ENCODE data around the gene MACROD2. TPM values are rescaled to one million over a fixed set of nuclear protein-coding genes. Genes with fewer than 3 reads are reported as not detected.

The MACROD2 gene
- total RNA-seq, 4 donors from 2014 or later = 2.1 to 28.1 (median 12.6) TPM

- Histone ChIP-seq H3K4me1 (no peaks in the 10 kb centered on the region), H3K27ac (no peak overlapping the region)
- TF ChIP-seq POLR2A (IDR thresholded peaks at IDR 0.05) = no peak
- TF ChIP-seq, protein P1, sequence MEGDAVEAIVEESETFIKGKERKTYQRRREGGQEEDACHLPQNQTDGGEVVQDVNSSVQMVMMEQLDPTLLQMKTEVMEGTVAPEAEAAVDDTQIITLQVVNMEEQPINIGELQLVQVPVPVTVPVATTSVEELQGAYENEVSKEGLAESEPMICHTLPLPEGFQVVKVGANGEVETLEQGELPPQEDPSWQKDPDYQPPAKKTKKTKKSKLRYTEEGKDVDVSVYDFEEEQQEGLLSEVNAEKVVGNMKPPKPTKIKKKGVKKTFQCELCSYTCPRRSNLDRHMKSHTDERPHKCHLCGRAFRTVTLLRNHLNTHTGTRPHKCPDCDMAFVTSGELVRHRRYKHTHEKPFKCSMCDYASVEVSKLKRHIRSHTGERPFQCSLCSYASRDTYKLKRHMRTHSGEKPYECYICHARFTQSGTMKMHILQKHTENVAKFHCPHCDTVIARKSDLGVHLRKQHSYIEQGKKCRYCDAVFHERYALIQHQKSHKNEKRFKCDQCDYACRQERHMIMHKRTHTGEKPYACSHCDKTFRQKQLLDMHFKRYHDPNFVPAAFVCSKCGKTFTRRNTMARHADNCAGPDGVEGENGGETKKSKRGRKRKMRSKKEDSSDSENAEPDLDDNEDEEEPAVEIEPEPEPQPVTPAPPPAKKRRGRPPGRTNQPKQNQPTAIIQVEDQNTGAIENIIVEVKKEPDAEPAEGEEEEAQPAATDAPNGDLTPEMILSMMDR (IDR thresholded peaks at IDR 0.05) = no peak
Observed at GRCh38 chr20:14673164-14673563, 677.8 kb downstream of the MACROD2 start.

DNA sequence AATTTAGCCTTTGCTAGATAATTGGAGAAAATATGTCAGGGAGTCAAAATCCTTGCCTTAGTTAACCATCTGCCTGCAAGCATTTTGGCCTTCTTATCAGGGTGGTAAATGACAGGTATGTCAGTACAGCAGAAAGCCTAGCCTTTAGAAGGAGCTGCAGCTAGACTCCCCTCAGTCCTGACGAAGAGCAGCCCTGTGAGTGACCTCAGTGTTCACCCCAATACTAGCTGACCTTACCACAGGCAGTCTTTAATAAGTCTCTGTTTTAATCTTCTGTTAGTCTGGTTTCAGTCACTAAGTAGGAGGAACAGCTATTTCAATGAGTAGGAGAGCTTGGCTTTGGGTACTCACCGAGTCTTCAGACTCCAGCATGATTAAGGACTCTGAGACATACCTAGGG is 682.1 kb downstream of the MACROD2 start:
- DNase-seq = no peak
- Histone ChIP-seq H3K4me1 (no peaks in the 10 kb centered on the region), H3K9me3 (no peaks in the 10 kb centered on the region), H3K4me3 (no peak overlapping the region), H3K36me3 (no peaks in the 10 kb centered on the region), H3K27me3 (no peaks in the 10 kb centered on the region), H3K27ac (no peak overlapping the region)
- TF ChIP-seq POLR2A (IDR thresholded peaks at IDR 0.05) = no peak
- TF ChIP-seq, protein P1 (IDR thresholded peaks at IDR 0.05) = no peak
- intact Hi-C loops (cut with DNase I; ENCODE audit: low total_unique reads) = no loop called here

More at GRCh38 chr20:14673164-14673563, 677.8 kb downstream of the MACROD2 start:
- Histone ChIP-seq H3K36me3 (no peaks in the 10 kb centered on the region), H3K9me3 (no peaks in the 10 kb centered on the region), H3K27me3 (no peaks in the 10 kb centered on the region), H3K4me3 (no peak overlapping the region)
- intact Hi-C loops (cut with DNase I; ENCODE audit: low total_unique reads) = no loop called here
- DNase-seq = no peak

DNA sequence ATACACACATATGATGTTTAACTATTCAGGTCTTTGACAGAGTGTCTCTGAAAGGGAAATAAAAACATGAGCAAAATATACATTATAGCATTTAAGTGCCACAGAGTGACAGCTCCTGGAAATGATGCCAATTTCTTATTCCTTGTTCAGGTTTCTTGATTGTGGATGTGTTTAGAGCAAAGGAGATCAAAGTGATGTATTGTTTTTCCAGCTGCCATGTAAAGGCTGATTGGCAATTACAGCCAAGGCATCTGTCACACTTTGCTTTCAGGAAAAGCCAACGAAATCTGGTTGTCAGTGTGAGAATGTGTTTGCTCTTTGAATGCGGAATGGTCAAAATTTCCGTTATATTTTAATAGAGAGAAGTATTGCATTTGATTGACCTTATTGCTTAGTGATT is 689.9 kb downstream of the MACROD2 start:
- no peaks in the 10 kb centered on the region for H3K27me3 ChIP-seq
- H3K9me3 ChIP-seq = no peaks in the 10 kb centered on the region
- DNase-seq = no peak
- TF ChIP-seq POLR2A (IDR thresholded peaks at IDR 0.05) = no peak
- TF ChIP-seq, protein P1 (IDR thresholded peaks at IDR 0.05) = no peak
- no peak overlapping the region for H3K27ac ChIP-seq
- no peaks in the 10 kb centered on the region for H3K36me3 ChIP-seq
- intact Hi-C loops (cut with DNase I; ENCODE audit: low total_unique reads) = no loop called here
- no peaks in the 10 kb centered on the region for H3K4me1 ChIP-seq
- H3K4me3 ChIP-seq = no peak overlapping the region

DNA sequence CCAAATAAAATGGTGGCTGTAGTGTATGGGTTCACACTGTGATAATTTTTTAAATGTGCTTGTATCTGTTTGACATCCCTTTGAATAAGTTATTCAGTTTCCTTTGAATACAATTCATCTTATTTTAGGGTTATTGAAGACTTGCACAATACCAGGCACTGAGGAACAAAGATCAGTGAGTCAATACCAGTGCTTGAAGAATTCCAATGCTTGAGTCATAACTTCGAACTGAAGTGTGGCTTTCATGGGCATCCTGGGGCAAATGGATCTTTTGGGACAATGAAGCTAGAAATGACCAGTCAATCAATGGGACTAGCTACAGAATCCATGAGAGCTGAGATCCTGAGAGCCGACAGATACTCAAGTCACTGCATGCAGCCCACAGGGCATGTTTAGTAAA is 692.0 kb downstream of the MACROD2 start:
- H3K36me3 ChIP-seq = no peaks in the 10 kb centered on the region
- no peaks in the 10 kb centered on the region for H3K4me1 ChIP-seq
- no peaks in the 10 kb centered on the region for H3K9me3 ChIP-seq
- H3K27ac ChIP-seq = no peak overlapping the region
- no peak for DNase-seq
- no peak overlapping the region for H3K4me3 ChIP-seq
- intact Hi-C loops (cut with DNase I; ENCODE audit: low total_unique reads) = no loop called here
- no peaks in the 10 kb centered on the region for H3K27me3 ChIP-seq
- no peak for TF ChIP-seq POLR2A (IDR thresholded peaks at IDR 0.05)
- TF ChIP-seq, protein P1 (IDR thresholded peaks at IDR 0.05) = no peak

DNA sequence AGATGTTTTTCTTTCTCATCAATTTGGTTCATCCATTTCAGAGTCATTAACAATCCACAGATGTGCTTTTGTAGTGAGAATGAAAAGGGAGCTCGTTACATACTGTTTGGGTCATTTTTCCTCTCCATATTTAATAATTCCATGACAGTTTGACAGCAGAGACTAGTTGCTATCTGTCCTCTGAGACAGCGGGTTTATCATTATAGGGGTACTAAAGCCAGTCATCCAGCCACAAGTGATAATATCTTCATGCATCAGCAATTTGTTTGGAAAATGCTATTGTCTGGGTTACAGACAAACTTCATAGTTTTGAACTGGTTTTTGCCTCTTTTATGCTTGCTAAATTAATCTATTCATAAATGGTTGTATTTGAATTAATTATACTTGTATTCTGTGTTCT is 692.7 kb downstream of the MACROD2 start:
- no peak for DNase-seq
- TF ChIP-seq POLR2A (IDR thresholded peaks at IDR 0.05) = no peak
- TF ChIP-seq, protein P1 (IDR thresholded peaks at IDR 0.05) = no peak
- Histone ChIP-seq H3K4me3 (no peak overlapping the region), H3K9me3 (no peaks in the 10 kb centered on the region), H3K36me3 (no peaks in the 10 kb centered on the region), H3K4me1 (no peaks in the 10 kb centered on the region), H3K27ac (no peak overlapping the region), H3K27me3 (no peaks in the 10 kb centered on the region)
- intact Hi-C loops (cut with DNase I; ENCODE audit: low total_unique reads) = no loop called here

Data from uterus (tissue), 4 donors.